Ectodermal cell (in vitro differentiated cells): Measurements from ENCODE around the gene INSIG1.

Experiments used
- H3K27ac ChIP-seq: 2 replicates; pipeline ENCODE4 v1.7.0; 2013; ENCODE audit warnings: mild to moderate bottlenecking, low read depth, low read length; ENCODE audit not compliant: insufficient read depth, poor library complexity, severe bottlenecking
- H3K27me3 ChIP-seq: 2 replicates; pipeline ENCODE4 v1.7.0; 2013; ENCODE audit warnings: mild to moderate bottlenecking, low read length; ENCODE audit not compliant: insufficient read depth, control insufficient read depth, poor library complexity, severe bottlenecking
- H3K36me3 ChIP-seq: one replicate; pipeline ENCODE4 v1.7.0; 2013; ENCODE audit warnings: low read length; ENCODE audit not compliant: control insufficient read depth, insufficient read depth
- H3K4me1 ChIP-seq: one replicate; pipeline ENCODE4 v1.7.0; 2013; ENCODE audit warnings: low read length; ENCODE audit not compliant: control insufficient read depth, insufficient read depth
- H3K4me3 ChIP-seq: 2 replicates; pipeline ENCODE4 v1.7.0; 2013; ENCODE audit warnings: low read depth, low read length, control low read depth; ENCODE audit not compliant: insufficient read depth
- H3K9me3 ChIP-seq: 2 replicates; pipeline ENCODE4 v1.7.0; 2013; ENCODE audit warnings: mild to moderate bottlenecking, low read length, moderate library complexity; ENCODE audit not compliant: control insufficient read depth
- WGBS, 2 experiments: methylation state at CpG; one replicate each; pipeline ENCODE4 v1.1.7; 2013; ENCODE audit warnings: missing lambda C conversion rate in 2 of 2; 5-methylcytosine and 5-hydroxymethylcytosine counted together

INSIG1 gene

DNA sequence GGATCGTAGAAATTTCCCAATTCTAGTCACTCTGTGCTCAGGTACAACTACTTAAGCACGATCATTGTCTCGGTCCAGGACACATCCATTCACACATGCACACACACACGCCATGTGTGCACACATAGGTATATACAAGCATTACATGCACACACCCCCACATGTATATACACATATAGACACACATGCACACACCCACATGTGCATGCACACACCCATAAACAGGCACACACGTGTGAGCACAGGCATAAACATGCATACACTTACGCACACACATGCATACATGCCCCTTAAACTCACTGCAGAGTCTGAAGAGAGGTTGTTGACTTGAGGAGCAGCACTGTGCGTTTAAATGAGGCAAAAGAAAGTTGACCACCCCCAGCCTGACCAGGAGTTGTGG is 32.5 kb upstream of the INSIG1 start:
- Histone ChIP-seq H3K4me1 (no peaks in the 10 kb centered on the region), H3K27ac (no peak overlapping the region), H3K4me3 (no peak overlapping the region), H3K9me3 (no peaks in the 10 kb centered on the region), H3K36me3 (no peaks in the 10 kb centered on the region), H3K27me3 (no peaks in the 10 kb centered on the region)
- WGBS, 2 experiments: 93% methylated on average over 7 of the region's 7 CpGs

DNA sequence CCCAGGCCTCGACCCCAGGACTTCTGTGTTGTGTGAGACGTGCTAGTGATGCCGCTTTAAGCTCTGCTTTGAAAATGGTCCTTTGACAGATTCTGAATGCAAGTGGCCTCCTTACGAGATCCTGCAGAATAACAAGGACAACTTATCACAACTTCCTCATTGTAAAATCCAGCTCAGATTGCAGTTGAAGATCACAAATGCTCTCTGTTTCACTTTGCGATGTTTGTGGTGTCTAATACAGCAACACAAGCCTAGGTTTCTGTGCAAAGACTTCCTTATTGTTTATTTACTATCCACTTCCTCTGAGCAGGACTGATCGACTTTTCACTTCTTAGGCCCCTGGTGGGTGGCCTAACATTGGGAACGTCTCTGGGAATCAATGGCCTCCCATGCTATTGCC is 31.7 kb upstream of the INSIG1 start:
- 89 to 91% methylated on average over 7 of the region's 7 CpGs for WGBS, 2 experiments
- no peaks in the 10 kb centered on the region for H3K4me1 ChIP-seq

DNA sequence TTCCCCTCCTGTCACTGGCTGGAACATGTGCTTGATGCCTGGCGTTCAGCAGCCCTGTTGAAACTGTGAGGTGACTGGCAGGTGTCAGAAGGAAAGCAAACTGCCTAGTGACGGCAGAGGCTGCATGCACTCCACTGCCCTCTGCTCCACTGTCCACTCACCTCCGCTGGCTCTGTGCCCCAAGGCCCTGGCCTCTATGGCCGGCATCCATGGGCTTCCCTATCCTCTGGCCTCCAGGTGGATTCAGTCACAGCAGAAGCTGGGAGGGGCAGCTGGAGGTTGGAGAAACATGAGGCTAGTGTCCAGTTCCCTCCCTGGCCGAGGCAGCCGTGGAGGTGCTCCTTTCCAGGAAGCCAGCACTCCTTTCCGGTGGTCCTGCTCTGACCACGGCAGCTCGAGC is 31.2 kb upstream of the INSIG1 start:
- H3K27me3 ChIP-seq: no peaks in the 10 kb centered on the region
- no peaks in the 10 kb centered on the region for H3K9me3 ChIP-seq
- no peaks in the 10 kb centered on the region for H3K36me3 ChIP-seq
- H3K4me3 ChIP-seq: no peak overlapping the region
- 90 to 94% methylated on average over 9 of the region's 9 CpGs for WGBS, 2 experiments
- H3K27ac ChIP-seq: no peak overlapping the region
- H3K4me1 ChIP-seq: no peaks in the 10 kb centered on the region

More for the DNA sequence above, 31.7 kb upstream of the INSIG1 start:
- Histone ChIP-seq H3K36me3 (no peaks in the 10 kb centered on the region), H3K27ac (no peak overlapping the region), H3K4me3 (no peak overlapping the region), H3K27me3 (no peaks in the 10 kb centered on the region), H3K9me3 (no peaks in the 10 kb centered on the region)

DNA sequence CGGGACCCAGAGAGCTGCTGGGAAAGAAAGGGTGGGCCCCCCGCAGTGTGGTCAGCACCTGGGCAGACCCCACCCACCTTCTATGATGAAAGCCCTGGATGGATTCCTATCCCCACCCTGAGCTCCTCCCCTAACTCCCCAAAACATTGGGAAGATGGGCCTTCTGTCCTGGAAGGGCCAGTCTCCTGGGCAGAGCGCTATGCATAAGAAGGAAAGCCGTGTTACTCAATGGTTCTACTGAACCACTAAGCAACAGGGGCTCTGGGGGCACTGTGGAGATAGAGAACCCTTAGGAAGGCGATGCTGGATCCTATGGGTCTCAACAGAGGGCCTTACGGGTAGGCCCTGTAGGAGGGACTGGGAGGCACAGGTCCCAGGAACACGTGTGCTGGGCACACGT is 30.7 kb upstream of the INSIG1 start:
- Histone ChIP-seq H3K36me3 (no peaks in the 10 kb centered on the region), H3K4me1 (no peaks in the 10 kb centered on the region), H3K9me3 (no peaks in the 10 kb centered on the region), H3K27ac (no peak overlapping the region), H3K4me3 (no peak overlapping the region), H3K27me3 (no peaks in the 10 kb centered on the region)
- WGBS, 2 experiments: 85 to 89% methylated on average over 8 of the region's 8 CpGs

DNA sequence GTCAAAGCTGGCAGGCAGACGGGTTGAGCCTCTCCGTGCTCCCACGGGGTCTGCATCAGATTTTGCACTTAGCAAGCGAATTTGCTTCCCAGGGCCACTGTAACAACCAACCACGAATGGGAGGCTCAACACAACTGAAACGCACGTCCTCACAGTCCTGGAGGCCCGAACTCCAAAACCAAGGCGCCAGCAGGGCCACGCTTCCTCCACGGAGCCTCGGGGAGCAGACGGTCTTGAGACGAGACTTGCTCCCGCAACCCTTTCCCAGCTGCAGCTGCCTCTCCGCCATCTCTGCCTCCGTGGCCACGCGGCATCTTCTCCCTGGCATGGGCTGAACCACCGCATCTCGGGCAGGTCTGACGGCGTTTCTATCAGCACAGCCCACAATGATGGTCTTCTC is 30.2 kb upstream of the INSIG1 start:
- Histone ChIP-seq H3K27me3 (no peaks in the 10 kb centered on the region), H3K4me1 (no peaks in the 10 kb centered on the region), H3K36me3 (no peaks in the 10 kb centered on the region), H3K27ac (no peak overlapping the region), H3K9me3 (no peaks in the 10 kb centered on the region), H3K4me3 (no peak overlapping the region)
- 91 to 94% methylated on average over 23 of the region's 23 CpGs for WGBS, 2 experiments

DNA sequence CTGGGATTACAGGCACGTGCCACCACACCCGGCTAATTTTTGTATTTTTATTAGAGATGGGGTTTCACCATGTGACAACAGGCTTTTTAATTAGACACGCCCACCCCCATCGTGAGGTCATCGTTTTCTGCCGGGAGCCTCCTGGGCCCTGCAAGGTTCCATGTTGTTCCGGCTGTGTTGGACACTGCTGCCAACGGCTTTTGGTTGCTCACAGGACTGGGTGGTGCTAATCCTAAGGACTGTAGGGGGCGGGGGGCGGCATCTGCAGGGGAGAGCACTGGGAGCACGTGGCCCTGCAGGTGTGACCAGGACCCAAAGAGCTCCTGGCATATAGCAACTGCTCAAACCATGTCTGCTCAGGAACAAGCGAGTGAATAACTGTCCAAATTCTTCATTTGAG is 29.5 kb upstream of the INSIG1 start:
- H3K9me3 ChIP-seq: no peaks in the 10 kb centered on the region
- no peaks in the 10 kb centered on the region for H3K4me1 ChIP-seq
- no peak overlapping the region for H3K4me3 ChIP-seq
- WGBS, 2 experiments: 94% methylated on average over 12 of the region's 12 CpGs
- no peak overlapping the region for H3K27ac ChIP-seq
- no peaks in the 10 kb centered on the region for H3K36me3 ChIP-seq
- no peaks in the 10 kb centered on the region for H3K27me3 ChIP-seq

DNA sequence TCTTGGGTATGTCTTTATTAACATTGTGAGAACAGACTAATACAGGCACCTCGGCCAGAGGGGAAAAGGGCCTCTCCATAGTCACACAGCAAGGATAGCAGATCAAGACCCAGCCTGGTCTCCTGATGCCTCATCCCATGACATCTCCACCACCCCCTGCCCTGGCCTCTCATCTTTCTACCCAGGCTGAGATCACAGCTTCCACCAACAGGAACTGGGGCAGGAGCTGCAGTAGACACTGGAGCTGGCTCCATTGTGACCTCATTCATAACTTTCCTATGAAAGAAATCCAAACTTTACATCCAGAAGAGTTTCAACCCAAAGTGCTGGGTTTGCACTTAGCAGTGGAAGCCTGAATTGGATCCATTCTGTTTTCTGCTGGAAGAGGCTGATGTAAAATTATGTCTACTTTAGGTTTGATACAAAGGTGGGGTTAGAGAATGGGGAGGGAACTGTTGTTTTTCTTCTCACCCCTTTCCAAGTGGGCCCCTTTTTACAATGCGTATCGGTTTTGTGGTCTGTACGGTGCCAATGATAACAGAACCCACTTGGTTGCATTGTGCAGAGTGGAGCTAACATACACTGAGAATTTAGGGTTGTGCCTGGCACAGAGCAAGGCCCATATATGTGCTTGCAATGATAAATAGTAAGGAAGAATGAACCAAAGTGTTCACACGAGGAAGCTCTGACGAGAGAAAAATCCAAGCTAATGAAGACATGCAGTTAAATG is 28.6 kb upstream of the INSIG1 start:
- Histone ChIP-seq H3K27me3 (no peaks in the 10 kb centered on the region), H3K4me1 (no peaks in the 10 kb centered on the region), H3K36me3 (no peaks in the 10 kb centered on the region), H3K4me3 (no peak overlapping the region), H3K27ac (no peak overlapping the region), H3K9me3 (no peaks in the 10 kb centered on the region)
- 94 to 96% methylated on average over 6 of the region's 6 CpGs for WGBS, 2 experiments

DNA sequence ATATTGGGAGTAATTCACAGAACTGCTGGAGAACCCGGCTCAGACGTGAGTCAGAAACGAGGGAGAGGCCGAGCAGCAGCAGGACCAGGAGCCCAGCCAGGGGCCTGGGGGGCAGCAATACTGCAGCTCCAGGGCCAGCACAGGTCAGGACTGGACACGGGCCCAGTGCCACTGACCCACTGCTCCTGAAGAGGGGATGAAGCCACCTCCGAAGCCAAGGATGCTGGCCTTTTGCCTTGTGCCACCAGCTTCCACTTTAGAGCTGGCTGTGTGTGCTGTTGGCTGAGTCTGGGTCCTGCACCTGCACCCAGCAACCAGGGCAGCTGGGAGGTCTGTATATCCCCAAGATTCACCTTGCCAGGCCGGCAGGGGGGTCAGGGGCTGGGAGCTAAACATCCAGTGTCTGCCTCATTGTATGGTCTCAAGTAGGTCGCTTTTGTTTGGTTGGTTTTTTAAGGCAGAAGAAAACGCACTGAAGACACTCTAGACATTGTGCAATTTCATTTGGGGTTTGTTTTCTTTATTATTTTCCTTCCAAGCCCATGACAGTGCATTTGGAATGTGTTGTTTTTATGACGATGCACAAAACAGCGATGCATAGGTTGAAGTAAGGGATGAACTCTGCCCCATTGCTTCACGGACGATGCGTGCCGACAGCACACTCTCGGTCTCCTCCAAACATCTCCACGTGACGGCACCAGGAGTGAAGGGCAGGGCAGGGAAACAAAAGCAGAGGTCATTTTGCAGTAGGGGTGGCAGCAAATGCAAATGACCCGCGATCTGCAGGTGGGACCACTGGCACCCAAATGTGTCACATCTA is 27.7 kb upstream of the INSIG1 start:
- no peaks in the 10 kb centered on the region for H3K4me1 ChIP-seq
- H3K9me3 ChIP-seq: no peaks in the 10 kb centered on the region
- no peaks in the 10 kb centered on the region for H3K36me3 ChIP-seq
- no peaks in the 10 kb centered on the region for H3K27me3 ChIP-seq
- WGBS, 2 experiments: 90 to 92% methylated on average over 20 of the region's 20 CpGs
- no peak overlapping the region for H3K4me3 ChIP-seq
- no peak overlapping the region for H3K27ac ChIP-seq

DNA sequence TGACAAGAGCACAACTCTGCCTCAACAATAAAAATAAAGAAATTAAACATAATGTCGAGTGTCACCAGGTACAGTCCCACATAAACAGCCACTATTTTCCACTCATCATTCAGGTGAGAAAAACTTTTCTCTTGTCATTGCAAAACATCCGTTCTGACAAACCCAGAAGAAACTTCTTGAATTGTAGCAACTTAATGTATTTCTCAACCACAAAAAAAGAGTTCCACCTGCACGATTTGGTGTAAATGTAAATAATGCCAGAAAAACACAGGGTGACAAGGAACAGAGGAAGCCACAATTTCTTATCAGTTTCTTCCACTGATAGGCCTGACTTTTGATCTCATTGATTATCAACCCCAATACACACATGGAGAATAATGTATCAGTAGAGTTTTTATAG is 26.8 kb upstream of the INSIG1 start:
- Histone ChIP-seq H3K4me1 (no peaks in the 10 kb centered on the region), H3K9me3 (no peaks in the 10 kb centered on the region), H3K36me3 (no peaks in the 10 kb centered on the region), H3K27ac (no peak overlapping the region), H3K27me3 (no peaks in the 10 kb centered on the region), H3K4me3 (no peak overlapping the region)
- WGBS, 2 experiments: 93% methylated on average over 3 of the region's 3 CpGs

DNA sequence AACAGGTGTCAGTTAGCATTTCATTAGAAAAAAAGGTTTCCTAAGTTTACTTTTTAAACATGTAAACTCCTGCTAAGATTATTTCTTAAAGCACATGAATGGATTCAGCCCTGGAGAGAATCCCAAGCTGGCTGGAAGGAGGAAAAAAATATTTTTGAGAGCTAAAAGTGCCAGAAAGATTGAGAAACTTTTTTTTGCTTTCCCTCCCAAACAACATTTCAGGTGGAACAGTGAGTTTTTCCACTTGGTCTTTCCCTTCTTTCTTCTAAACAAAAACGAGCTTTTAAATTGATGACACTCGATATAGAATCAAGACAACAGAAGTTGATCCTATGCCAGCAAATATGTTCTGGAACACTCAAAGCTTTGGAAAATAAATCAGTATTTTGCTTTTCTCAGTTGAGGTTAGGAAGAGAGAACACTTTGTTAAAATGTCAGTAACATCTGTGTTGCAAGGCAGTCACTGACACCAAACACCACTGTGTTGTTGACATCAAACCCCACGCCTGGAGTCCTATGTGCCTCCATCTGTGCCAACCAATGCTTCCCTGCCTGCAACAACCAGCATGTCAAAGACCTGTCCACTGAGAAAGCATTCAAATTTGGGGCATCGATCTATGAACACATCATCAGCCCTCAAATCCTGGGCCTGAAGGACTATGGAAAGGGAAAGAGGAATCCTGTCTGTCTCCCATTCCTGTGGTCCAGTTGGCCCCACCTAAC is 22.9 kb upstream of the INSIG1 start:
- Histone ChIP-seq H3K4me3 (no peak overlapping the region), H3K36me3 (no peaks in the 10 kb centered on the region), H3K4me1 (no peaks in the 10 kb centered on the region), H3K27me3 (no peaks in the 10 kb centered on the region), H3K27ac (no peak overlapping the region), H3K9me3 (no peaks in the 10 kb centered on the region)
- 92 to 93% methylated on average over 4 of the region's 4 CpGs for WGBS, 2 experiments
